K562 (cell line): ENCODE data around the gene KLKB1. TPM values are rescaled to one million over a fixed set of nuclear protein-coding genes. Genes with fewer than 3 reads are reported as not detected.

Experiments
- BRD9 ChIP-seq: fragments of 450-650 bp; IDR thresholded peaks from 2 replicates; pipeline ENCODE4 v1.6.1; 2018; ENCODE audit warnings: low read depth; ENCODE audit not compliant: partially characterized antibody
- DMBX1 ChIP-seq: fragments of 250-450 bp; sonication (Bioruptor Pico); IDR thresholded peaks from 2 replicates; pipeline ENCODE4 v1.8.0; 2022; ENCODE audit warnings: inconsistent platforms, mild to moderate bottlenecking, moderate library complexity, borderline replicate concordance
- GTF2E2 ChIP-seq: fragments of 200-800 bp; sonication (Bioruptor generic); IDR thresholded peaks from 2 replicates; pipeline ENCODE4 v1.6.1; 2016; ENCODE audit warnings: missing genetic modification characterization, missing compliant biosample characterization
- GTF2F1 ChIP-seq: IDR thresholded peaks from 2 replicates; pipeline ENCODE4 v1.6.1; 2011; ENCODE audit warnings: low read depth, low read length, improper control_type of control experiment
- HDAC8 ChIP-seq: fragments of 450-650 bp; IDR thresholded peaks from 2 replicates; pipeline ENCODE4 v1.6.1; 2016; ENCODE audit warnings: mild to moderate bottlenecking, missing genetic modification characterization, moderate library complexity, missing compliant biosample characterization
- MCM5 ChIP-seq: fragments of 450-650 bp; IDR thresholded peaks from 2 replicates; pipeline ENCODE4 v1.6.1; 2016; ENCODE audit warnings: low read depth
- NCOA1 ChIP-seq: fragments of 450-650 bp; IDR thresholded peaks from 2 replicates; pipeline ENCODE4 v1.6.1; 2016; ENCODE audit warnings: low read depth
- NFYB ChIP-seq: IDR thresholded peaks from 2 replicates; pipeline ENCODE4 v1.6.1; 2011; ENCODE audit warnings: mild to moderate bottlenecking, moderate library complexity; ENCODE audit not compliant: insufficient read length; ENCODE audit errors: extremely low read depth
- SMAD4 ChIP-seq: fragments of 250-450 bp; sonication (Bioruptor Pico); conservative IDR thresholded peaks from 2 replicates; pipeline ENCODE4 v1.8.0; 2021; ENCODE audit warnings: inconsistent platforms, mild to moderate bottlenecking, moderate library complexity
- SNIP1 ChIP-seq: fragments of 450-650 bp; IDR thresholded peaks from 2 replicates; pipeline ENCODE4 v1.7.1; 2017; ENCODE audit warnings: low read depth, mild to moderate bottlenecking
- SRSF7 ChIP-seq: fragments of 200-400 bp; formaldehyde crosslinking; optimal IDR thresholded peaks from 2 replicates; pipeline ENCODE3; 2017; ENCODE audit warnings: mild to moderate bottlenecking, low read depth, low read length
- STAT5A ChIP-seq: IDR thresholded peaks from 2 replicates; pipeline ENCODE4 v1.6.1; 2012; ENCODE audit warnings: low read length, inconsistent platforms, borderline replicate concordance
- TARDBP ChIP-seq: fragments of 450-650 bp; IDR thresholded peaks from 2 replicates; pipeline ENCODE4 v1.6.1; 2016
- TCF3 ChIP-seq: sonication (generic); formaldehyde crosslinking; IDR thresholded peaks from 2 replicates; pipeline ENCODE4 v1.4.0; 2020; ENCODE audit warnings: mild to moderate bottlenecking, missing genetic modification reagents
- TCF7 ChIP-seq: sonication (generic); IDR thresholded peaks from 2 replicates; pipeline ENCODE4 v1.6.1; 2016; ENCODE audit warnings: antibody characterized with exemption, borderline replicate concordance
- TCF7L2 ChIP-seq: fragments of 150-350 bp; IDR thresholded peaks from 2 replicates; pipeline ENCODE4 v1.6.1; 2016; ENCODE audit warnings: low read depth, mild to moderate bottlenecking, low read length, moderate library complexity
- ZNF274 ChIP-seq: IDR thresholded peaks from 2 replicates; pipeline ENCODE4 v1.6.1; 2011; ENCODE audit warnings: low read depth, mild to moderate bottlenecking, low read length, moderate library complexity, borderline replicate concordance
- polyA plus RNA-seq, 8 experiments: library from polyadenylated mRNA; depleted of rRNA in 4 of 8; stranded (reverse) in 5 of 8; unstranded in 3 of 8; fragments of >200 nt; fragmentation: Nextera tagmentation in 2 of 8; fragmentation: Illumina TruSeq in 1 of 8; extraction: Ambion mirVana in 2 of 8; extraction: Trizol in 1 of 8; gene quantifications; 2 replicates each; pipeline versions ENCODE4 v1.2.1 to v1.2.3, GENCODE V29; 2011 to 2014; ENCODE audit warnings: inconsistent platforms in 1 of 8, missing spikeins in 1 of 8
- total RNA-seq, 7 experiments: library from RNA; depleted of rRNA in 6 of 7; stranded (reverse); fragments of >200 nt in 6 of 7; fragmentation: Illumina TruSeq in 2 of 7; extraction: Trizol in 2 of 7; gene quantifications; 2 replicates each; pipeline versions ENCODE4 v1.2.1 to v1.2.3, GENCODE V29; 2011 to 2021; ENCODE audit warnings: low replicate concordance in 1 of 7
- TF ChIP-seq, protein P1 (sequence below): fragments of 450-650 bp; IDR thresholded peaks from 2 replicates; pipeline ENCODE4 v1.6.1; 2017; ENCODE audit warnings: antibody characterized with exemption, mild to moderate bottlenecking
- TF ChIP-seq, protein P2 (sequence below): fragments of 250-450 bp; sonication (Bioruptor Pico); IDR thresholded peaks from 2 replicates; pipeline ENCODE4 v1.4.0; 2020

The KLKB1 gene
- total and polyA plus RNA-seq, 9 of the 15 experiments (the other 6 are each of a cell fraction or from before 2014, with no cell fraction given), result 0.27 TPM; not detected in 8

- TF ChIP-seq TCF7 (no peak), MCM5 (no peak), SMAD4 (peak; percentile 94), DMBX1 (no peak), NCOA1 (0 out of 2 replicates have a peak, but pooled peaks have one; percentile 61), TCF7L2 (no peak), SRSF7 (no peak), GTF2E2 (tag) (peak; percentile 86; the same call in 1 of the 2 replicates), BRD9 (no peak), ZNF274 (no peak), SNIP1 (no peak), STAT5A (no peak; the same call in 1 of the 2 replicates), TCF3 (CRISPR knock-in tag) (0 out of 2 replicates have a peak, but pooled peaks have one; percentile 3), NFYB (no peak), HDAC8 (tag) (no peak), GTF2F1 (0 out of 2 replicates have a peak, but pooled peaks have one; percentile 20), TARDBP (peak; percentile 93)
- TF ChIP-seq, protein P1, sequence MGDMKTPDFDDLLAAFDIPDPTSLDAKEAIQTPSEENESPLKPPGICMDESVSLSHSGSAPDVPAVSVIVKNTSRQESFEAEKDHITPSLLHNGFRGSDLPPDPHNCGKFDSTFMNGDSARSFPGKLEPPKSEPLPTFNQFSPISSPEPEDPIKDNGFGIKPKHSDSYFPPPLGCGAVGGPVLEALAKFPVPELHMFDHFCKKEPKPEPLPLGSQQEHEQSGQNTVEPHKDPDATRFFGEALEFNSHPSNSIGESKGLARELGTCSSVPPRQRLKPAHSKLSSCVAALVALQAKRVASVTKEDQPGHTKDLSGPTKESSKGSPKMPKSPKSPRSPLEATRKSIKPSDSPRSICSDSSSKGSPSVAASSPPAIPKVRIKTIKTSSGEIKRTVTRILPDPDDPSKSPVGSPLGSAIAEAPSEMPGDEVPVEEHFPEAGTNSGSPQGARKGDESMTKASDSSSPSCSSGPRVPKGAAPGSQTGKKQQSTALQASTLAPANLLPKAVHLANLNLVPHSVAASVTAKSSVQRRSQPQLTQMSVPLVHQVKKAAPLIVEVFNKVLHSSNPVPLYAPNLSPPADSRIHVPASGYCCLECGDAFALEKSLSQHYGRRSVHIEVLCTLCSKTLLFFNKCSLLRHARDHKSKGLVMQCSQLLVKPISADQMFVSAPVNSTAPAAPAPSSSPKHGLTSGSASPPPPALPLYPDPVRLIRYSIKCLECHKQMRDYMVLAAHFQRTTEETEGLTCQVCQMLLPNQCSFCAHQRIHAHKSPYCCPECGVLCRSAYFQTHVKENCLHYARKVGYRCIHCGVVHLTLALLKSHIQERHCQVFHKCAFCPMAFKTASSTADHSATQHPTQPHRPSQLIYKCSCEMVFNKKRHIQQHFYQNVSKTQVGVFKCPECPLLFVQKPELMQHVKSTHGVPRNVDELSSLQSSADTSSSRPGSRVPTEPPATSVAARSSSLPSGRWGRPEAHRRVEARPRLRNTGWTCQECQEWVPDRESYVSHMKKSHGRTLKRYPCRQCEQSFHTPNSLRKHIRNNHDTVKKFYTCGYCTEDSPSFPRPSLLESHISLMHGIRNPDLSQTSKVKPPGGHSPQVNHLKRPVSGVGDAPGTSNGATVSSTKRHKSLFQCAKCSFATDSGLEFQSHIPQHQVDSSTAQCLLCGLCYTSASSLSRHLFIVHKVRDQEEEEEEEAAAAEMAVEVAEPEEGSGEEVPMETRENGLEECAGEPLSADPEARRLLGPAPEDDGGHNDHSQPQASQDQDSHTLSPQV, result peak; percentile 76
- TF ChIP-seq, protein P2, sequence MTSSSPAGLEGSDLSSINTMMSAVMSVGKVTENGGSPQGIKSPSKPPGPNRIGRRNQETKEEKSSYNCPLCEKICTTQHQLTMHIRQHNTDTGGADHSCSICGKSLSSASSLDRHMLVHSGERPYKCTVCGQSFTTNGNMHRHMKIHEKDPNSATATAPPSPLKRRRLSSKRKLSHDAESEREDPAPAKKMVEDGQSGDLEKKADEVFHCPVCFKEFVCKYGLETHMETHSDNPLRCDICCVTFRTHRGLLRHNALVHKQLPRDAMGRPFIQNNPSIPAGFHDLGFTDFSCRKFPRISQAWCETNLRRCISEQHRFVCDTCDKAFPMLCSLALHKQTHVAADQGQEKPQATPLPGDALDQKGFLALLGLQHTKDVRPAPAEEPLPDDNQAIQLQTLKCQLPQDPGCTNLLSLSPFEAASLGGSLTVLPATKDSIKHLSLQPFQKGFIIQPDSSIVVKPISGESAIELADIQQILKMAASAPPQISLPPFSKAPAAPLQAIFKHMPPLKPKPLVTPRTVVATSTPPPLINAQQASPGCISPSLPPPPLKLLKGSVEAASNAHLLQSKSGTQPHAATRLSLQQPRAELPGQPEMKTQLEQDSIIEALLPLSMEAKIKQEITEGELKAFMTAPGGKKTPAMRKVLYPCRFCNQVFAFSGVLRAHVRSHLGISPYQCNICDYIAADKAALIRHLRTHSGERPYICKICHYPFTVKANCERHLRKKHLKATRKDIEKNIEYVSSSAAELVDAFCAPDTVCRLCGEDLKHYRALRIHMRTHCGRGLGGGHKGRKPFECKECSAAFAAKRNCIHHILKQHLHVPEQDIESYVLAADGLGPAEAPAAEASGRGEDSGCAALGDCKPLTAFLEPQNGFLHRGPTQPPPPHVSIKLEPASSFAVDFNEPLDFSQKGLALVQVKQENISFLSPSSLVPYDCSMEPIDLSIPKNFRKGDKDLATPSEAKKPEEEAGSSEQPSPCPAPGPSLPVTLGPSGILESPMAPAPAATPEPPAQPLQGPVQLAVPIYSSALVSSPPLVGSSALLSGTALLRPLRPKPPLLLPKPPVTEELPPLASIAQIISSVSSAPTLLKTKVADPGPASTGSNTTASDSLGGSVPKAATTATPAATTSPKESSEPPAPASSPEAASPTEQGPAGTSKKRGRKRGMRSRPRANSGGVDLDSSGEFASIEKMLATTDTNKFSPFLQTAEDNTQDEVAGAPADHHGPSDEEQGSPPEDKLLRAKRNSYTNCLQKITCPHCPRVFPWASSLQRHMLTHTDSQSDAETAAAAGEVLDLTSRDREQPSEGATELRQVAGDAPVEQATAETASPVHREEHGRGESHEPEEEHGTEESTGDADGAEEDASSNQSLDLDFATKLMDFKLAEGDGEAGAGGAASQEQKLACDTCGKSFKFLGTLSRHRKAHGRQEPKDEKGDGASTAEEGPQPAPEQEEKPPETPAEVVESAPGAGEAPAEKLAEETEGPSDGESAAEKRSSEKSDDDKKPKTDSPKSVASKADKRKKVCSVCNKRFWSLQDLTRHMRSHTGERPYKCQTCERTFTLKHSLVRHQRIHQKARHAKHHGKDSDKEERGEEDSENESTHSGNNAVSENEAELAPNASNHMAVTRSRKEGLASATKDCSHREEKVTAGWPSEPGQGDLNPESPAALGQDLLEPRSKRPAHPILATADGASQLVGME (CRISPR knock-in tag), result no peak; the same call in 1 of the 2 replicates
Measured at GRCh38 chr4:186191200-186192065, 35.9 kb upstream of the KLKB1 start, which contains the start of gene CYP4V2 (continued).
